LNCAP (cell line): ENCODE results near the gene NFIA.

Source experiments
- TF ChIP-seq, protein P1 (sequence below): fragments of 450-650 bp; IDR thresholded peaks from 2 replicates; pipeline ENCODE4 v1.5.1; 2017; ENCODE audit warnings: mild to moderate bottlenecking

NFIA gene

DNA sequence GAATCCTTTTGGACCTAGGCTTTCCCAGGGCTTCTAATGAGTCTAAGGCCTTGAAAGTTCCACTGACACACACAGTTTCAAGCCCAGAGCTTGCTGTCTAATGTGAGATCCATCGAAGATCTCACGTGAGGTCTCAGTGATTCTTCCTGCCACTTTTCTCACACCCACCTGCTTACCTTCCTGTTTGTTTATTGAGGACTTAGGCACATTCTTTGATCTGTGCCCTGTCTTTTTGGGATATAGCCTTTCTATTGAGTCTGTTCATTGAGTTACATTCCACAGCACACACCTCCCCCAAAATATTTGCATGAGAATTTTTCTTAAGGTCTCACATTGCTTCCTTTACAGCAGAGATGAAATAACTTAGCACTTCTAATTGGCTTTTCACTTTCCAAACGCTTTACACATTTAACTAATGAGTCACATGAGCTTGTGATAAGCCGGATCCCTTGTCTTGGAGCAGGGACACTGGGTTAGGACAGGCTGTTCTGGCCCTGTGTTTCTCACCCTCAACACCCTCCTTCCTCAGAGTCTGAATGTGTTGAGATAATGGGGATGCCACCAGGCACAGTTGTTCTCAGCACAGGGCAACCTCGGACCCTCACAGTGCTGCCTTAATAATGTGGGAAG, 354.2 kb downstream of the NFIA start:
- TF ChIP-seq, protein P1, sequence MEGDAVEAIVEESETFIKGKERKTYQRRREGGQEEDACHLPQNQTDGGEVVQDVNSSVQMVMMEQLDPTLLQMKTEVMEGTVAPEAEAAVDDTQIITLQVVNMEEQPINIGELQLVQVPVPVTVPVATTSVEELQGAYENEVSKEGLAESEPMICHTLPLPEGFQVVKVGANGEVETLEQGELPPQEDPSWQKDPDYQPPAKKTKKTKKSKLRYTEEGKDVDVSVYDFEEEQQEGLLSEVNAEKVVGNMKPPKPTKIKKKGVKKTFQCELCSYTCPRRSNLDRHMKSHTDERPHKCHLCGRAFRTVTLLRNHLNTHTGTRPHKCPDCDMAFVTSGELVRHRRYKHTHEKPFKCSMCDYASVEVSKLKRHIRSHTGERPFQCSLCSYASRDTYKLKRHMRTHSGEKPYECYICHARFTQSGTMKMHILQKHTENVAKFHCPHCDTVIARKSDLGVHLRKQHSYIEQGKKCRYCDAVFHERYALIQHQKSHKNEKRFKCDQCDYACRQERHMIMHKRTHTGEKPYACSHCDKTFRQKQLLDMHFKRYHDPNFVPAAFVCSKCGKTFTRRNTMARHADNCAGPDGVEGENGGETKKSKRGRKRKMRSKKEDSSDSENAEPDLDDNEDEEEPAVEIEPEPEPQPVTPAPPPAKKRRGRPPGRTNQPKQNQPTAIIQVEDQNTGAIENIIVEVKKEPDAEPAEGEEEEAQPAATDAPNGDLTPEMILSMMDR, result no peak

DNA sequence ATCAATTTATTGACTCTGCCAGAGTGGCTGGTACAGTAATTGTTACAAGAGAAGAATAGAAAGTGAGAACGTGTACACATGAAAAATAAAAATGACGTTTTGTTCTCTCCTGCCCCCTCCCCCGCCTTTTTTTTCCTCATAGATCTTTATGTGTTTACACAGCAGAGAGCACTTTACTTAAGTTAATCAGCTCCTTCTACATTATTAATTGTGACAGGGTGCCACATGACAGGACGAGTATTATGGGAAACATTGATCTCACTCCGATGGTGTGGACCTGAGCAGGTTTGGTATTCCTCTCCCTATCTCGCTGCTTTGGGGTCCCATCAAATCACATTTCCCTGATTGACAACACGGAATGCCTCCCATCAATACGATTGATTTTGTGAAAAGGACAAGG, 356.9 kb downstream of the NFIA start:
- TF ChIP-seq, protein P1, result no peak

DNA sequence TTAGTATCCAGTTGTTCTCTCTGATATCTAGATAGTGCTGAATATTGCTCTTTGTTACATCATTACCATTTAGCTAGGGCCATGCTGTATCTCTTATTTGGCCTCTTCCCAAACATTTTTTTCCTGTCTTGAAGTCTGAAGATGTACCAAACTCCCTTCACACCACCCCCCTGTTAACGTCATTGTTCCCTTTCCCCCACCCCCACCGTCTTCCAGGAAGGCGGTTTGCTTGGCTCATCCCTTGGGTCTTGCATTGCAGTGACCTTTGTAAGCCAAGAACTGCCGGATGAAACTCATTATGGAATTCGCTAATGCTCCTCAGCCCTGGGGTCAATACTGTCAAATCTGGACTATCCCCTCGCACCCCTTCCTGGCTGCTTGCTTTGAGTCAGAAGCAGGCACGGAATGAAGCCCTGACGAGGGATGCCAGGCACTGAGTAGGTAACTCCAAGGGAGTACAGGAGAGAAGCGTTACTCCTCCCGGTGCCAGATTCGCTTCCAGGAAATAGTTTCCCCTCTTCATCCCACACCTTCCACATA, 359.4 kb downstream of the NFIA start:
- TF ChIP-seq, protein P1, result no peak

DNA sequence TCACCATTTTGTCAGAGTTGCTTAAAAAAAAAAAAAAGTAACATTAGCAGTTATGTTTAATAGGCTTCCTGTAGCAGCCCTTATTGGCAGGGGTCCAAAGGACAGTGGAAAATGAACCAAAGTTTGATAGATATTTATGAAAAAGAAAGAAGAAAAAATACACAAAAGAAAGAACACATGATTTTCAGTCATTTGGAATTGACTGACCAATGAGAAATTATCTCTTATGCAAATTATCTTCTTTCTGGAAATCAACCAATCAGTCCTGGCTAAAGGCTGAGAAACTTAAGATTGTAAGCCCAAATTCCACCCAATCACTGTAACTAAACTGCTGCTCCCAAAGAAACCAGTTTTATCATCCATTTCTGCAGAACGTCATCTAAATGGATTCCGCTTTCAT, 360.2 kb downstream of the NFIA start:
- TF ChIP-seq, protein P1, result no peak

DNA sequence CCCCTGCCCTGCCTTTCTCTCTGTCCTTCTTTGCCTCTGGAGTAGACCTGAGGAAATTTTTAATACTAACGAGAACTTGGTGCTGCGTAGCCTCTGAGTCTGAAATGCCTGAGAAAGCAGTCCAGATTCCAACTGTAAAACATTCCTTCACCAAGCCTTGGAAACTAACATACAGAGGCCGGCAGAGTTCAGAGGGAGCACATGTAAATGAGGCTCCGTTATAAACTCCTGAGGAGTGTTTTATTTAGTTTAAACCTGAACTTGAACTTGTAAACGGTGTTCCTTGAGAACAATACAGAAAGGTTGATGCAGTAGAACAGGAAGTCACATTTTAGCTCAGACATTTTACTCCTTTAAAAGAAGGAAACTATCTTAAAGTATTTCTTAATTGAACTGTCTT, 361.9 kb downstream of the NFIA start:
- TF ChIP-seq, protein P1, result no peak

DNA sequence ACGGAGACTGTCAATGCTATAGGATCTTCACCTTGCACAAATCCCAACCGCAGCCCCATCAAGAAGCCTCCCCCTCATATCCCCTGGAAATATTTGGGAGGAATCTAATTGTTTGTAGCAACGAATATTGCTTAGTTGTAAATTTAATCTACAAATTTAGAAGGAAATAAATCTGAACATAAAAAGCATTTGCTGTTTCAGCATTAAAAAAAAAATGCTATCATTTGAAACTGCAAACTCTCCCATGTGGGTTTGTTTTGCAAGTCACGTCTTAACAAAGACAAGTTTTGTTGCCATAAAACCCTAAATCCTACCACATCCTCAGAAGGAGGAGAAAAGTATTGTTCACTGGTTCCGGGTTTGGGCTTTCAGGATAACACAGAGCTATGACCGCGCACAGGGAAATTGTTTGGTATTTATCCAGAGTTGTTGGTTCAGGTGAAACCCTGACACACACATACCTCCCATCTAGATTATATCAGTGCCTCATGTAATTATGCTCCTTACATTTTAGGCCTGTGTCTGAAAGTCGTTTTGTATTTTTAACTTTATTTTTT, 363.0 kb downstream of the NFIA start:
- TF ChIP-seq, protein P1, result no peak

DNA sequence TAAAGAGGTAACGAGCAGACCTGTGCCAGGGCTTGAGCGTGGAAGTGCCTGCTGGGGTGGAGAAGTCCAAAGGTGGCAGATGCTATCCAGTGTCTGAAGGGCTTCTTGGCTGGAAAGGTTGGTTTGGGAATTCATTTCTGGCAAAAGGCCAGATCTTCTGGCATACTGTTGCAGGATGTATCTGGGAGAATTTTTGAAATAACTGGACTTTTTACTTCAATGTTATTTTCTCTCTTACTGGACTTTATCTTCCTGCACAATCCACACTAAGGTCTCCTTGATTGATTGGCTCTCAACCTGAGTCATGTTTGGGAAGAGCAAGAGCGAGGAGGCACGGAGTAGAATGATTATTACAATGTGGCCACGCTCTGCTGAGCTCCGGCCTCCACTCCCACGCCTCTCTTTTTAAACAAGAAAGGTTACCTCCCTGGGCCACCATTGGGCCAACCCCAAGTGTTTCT, 364.2 kb downstream of the NFIA start:
- TF ChIP-seq, protein P1, result no peak
